ENCODE data around the gene LRRC45. TPM values are rescaled to one million over a fixed set of nuclear protein-coding genes. Genes with fewer than 3 reads are reported as not detected.

LRRC45 gene
- total RNA-seq, 1 experiment from 2014 or later: 38.1 TPM

- ChIA-PET CTCF (interaction anchor here (0.6 to 5.7 kb wide), 59 partner anchors 8 to 270 kb away, joined by 3 to 119 read pairs (median 7); partner anchors contain the start of genes ASPSCR1, CCDC57, CENPX and DCXR), POLR2A (interaction anchor here (0.5 to 1.1 kb wide), 5 partner anchors 31 to 316 kb away, joined by 3 to 6 read pairs (median 3); no protein-coding TSS in a partner anchor)
- H3K27ac Mint-ChIP-seq: no peak overlapping the region
- TF ChIP-seq MAX (CRISPR knock-in tag; IDR thresholded peaks at IDR 0.05) (0 out of 2 replicates have a peak, but pooled peaks have one; percentile 5), ATF3 (CRISPR knock-in tag; conservative IDR thresholded peaks at IDR 0.05) (no peak)
- H3K9me3 Mint-ChIP-seq: no peaks in the 10 kb centered on the region
- H3K4me1 Mint-ChIP-seq: peaks cover 10% of the 10 kb centered on the region
- H3K4me3 Mint-ChIP-seq: no peak overlapping the region
- H3K27me3 Mint-ChIP-seq (ENCODE audit: low read depth): no peaks in the 10 kb centered on the region; the same call in 1 of the 2 replicates
- H3K36me3 Mint-ChIP-seq: 0 out of 2 replicates have a peak, but pooled peaks cover under 1% of the 10 kb centered on the region
- DNase-seq (ENCODE audit: low spot score) (no peak), ATAC-seq (no peak)
Measured at GRCh38 chr17:82029990-82030469, 6.9 kb downstream of the LRRC45 start.

GRCh38 chr17:82030470-82031302 lies 7.6 kb downstream of the LRRC45 start:
- Mint-ChIP-seq H3K4me3 (peak overlapping the region; percentile 73), H3K36me3 (0 out of 2 replicates have a peak, but pooled peaks cover 6% of the 10 kb centered on the region), H3K27me3 (ENCODE audit: low read depth) (no peaks in the 10 kb centered on the region), H3K9me3 (no peaks in the 10 kb centered on the region), H3K27ac (no peak overlapping the region), H3K4me1 (peaks cover 14% of the 10 kb centered on the region)
- ATAC-seq (peak; percentile 50), DNase-seq (ENCODE audit: low spot score) (peak; percentile 91)
- CTCF ChIA-PET: interaction anchor here (0.6 to 5.7 kb wide), 72 partner anchors 9 to 364 kb away, joined by 3 to 119 read pairs (median 5); partner anchors contain the start of genes ASPSCR1, CCDC137, CCDC57 and CENPX
- POLR2A ChIA-PET: interaction anchor here (0.5 to 1.1 kb wide), 9 partner anchors 7 to 317 kb away, joined by 3 to 6 read pairs (median 3); partner anchors contain the start of genes CENPX and LRRC45
- TF ChIP-seq NR1H2 (CRISPR knock-in tag; IDR thresholded peaks at IDR 0.05): no peak
- TF ChIP-seq NFATC4 (CRISPR knock-in tag; IDR thresholded peaks at IDR 0.05): no peak
- TF ChIP-seq RELA (CRISPR knock-in tag; IDR thresholded peaks at IDR 0.05; ENCODE audit: borderline replicate concordance): no peak
- no peak for TF ChIP-seq NFE2L1 (CRISPR knock-in tag; IDR thresholded peaks at IDR 0.05)
- no peak for TF ChIP-seq NFYB (CRISPR knock-in tag; conservative IDR thresholded peaks at IDR 0.05; ENCODE audit: low read depth)
- no peak for TF ChIP-seq SMAD3 (CRISPR knock-in tag; IDR thresholded peaks at IDR 0.05; ENCODE audit: borderline replicate concordance)
- TF ChIP-seq ATF2 (CRISPR knock-in tag; IDR thresholded peaks at IDR 0.05; ENCODE audit: borderline replicate concordance, low read depth): no peak
- no peak for TF ChIP-seq ZNF121 (CRISPR knock-in tag; IDR thresholded peaks at IDR 0.05)
- no peak for TF ChIP-seq ZBTB21 (CRISPR knock-in tag; IDR thresholded peaks at IDR 0.05; ENCODE audit: borderline replicate concordance)
- no peak for TF ChIP-seq RORB (CRISPR knock-in tag; IDR thresholded peaks at IDR 0.05)
- 0 out of 2 replicates have a peak, but pooled peaks have one; percentile 32 for TF ChIP-seq ARID4B (CRISPR knock-in tag; IDR thresholded peaks at IDR 0.05; ENCODE audit: borderline replicate concordance)
- TF ChIP-seq ZNF138 (CRISPR knock-in tag; conservative IDR thresholded peaks at IDR 0.05): no peak
- no peak for TF ChIP-seq AFF4 (CRISPR knock-in tag; IDR thresholded peaks at IDR 0.05; ENCODE audit: borderline replicate concordance)
- TF ChIP-seq ZNF512 (CRISPR knock-in tag; IDR thresholded peaks at IDR 0.05; ENCODE audit: borderline replicate concordance): no peak
- TF ChIP-seq ZNF317 (CRISPR knock-in tag; IDR thresholded peaks at IDR 0.05; ENCODE audit: borderline replicate concordance, low read depth): no peak
- TF ChIP-seq TP53 (CRISPR knock-in tag; IDR thresholded peaks at IDR 0.05): no peak
- no peak for TF ChIP-seq JAZF1 (CRISPR knock-in tag; IDR thresholded peaks at IDR 0.05)

Measured in WTC11 (cell line).